Measurements from ENCODE around the gene AFTPH.

GRCh38 chr2:64629875-64630274 lies 105.7 kb downstream of the AFTPH start:
- no peak for TF ChIP-seq CTCF (IDR thresholded peaks at IDR 0.05)
- TF ChIP-seq POLR2AphosphoS5 (IDR thresholded peaks at IDR 0.05), result no peak
- no peak for TF ChIP-seq POLR2A (IDR thresholded peaks at IDR 0.05)
- TF ChIP-seq EP300 (IDR thresholded peaks at IDR 0.05), result no peak
